Measurements from ENCODE around the gene EXOC6B.

EXOC6B gene

GRCh38 chr2:72828840-72829507 is 3.1 kb upstream of the EXOC6B start:
- DNase-seq (ENCODE audit: low spot score): no peak

GRCh38 chr2:72827966-72828646 is 2.3 kb upstream of the EXOC6B start:
- DNase-seq (ENCODE audit: low spot score): peak; percentile 41

GRCh38 chr2:72827487-72827886 is 1.7 kb upstream of the EXOC6B start:
- no peak for DNase-seq (ENCODE audit: low spot score)

- no peak for DNase-seq (ENCODE audit: low spot score)
Observed at GRCh38 chr2:72826156-72826477, 284 bp upstream of the EXOC6B start.

- no peak for DNase-seq (ENCODE audit: low spot score)
Observed at GRCh38 chr2:72824224-72824842, 1.5 kb downstream of the EXOC6B start.

GRCh38 chr2:72822794-72823193 is 3.0 kb downstream of the EXOC6B start:
- DNase-seq (ENCODE audit: low spot score): no peak

GRCh38 chr2:72821983-72822382 is 3.9 kb downstream of the EXOC6B start:
- no peak for DNase-seq (ENCODE audit: low spot score)

GRCh38 chr2:72821118-72821517 is 4.7 kb downstream of the EXOC6B start:
- DNase-seq (ENCODE audit: low spot score): no peak

GRCh38 chr2:72819501-72819900 is 6.3 kb downstream of the EXOC6B start:
- DNase-seq (ENCODE audit: low spot score): no peak

GRCh38 chr2:72815655-72816278 is 10.1 kb downstream of the EXOC6B start:
- DNase-seq (ENCODE audit: low spot score): no peak

- DNase-seq (ENCODE audit: low spot score): no peak
Observed at GRCh38 chr2:72813841-72814240, 12.0 kb downstream of the EXOC6B start.

- no peak for DNase-seq (ENCODE audit: low spot score)
Observed at GRCh38 chr2:72810165-72810564, 15.7 kb downstream of the EXOC6B start.

- DNase-seq (ENCODE audit: low spot score): no peak
Observed at GRCh38 chr2:72809095-72809494, 16.7 kb downstream of the EXOC6B start.

- DNase-seq (ENCODE audit: low spot score): no peak
Observed at GRCh38 chr2:72806280-72806945, 19.4 kb downstream of the EXOC6B start.

GRCh38 chr2:72803626-72804320 is 22.1 kb downstream of the EXOC6B start:
- DNase-seq (ENCODE audit: low spot score): no peak

GRCh38 chr2:72803151-72803550 is 22.7 kb downstream of the EXOC6B start:
- DNase-seq (ENCODE audit: low spot score): no peak

- DNase-seq (ENCODE audit: low spot score): no peak
Observed at GRCh38 chr2:72800492-72800891, 25.3 kb downstream of the EXOC6B start.

- DNase-seq (ENCODE audit: low spot score): no peak
Observed at GRCh38 chr2:72797740-72798139, 28.1 kb downstream of the EXOC6B start.

- no peak for DNase-seq (ENCODE audit: low spot score)
Observed at GRCh38 chr2:72796766-72797165, 29.1 kb downstream of the EXOC6B start.

- no peak for DNase-seq (ENCODE audit: low spot score)
Observed at GRCh38 chr2:72794572-72794971, 31.3 kb downstream of the EXOC6B start.

- no peak for DNase-seq (ENCODE audit: low spot score)
Observed at GRCh38 chr2:72793798-72794440, 31.9 kb downstream of the EXOC6B start.
